CD14-positive monocyte (primary cell): ENCODE results near the gene MROH2B. TPM values are rescaled to one million over a fixed set of nuclear protein-coding genes. Genes with fewer than 3 reads are reported as not detected.

Experiments
- DNase-seq, 3 donors: peaks; one replicate each; pipeline ENCODE4 v3.0.0-alpha.2; 2011 to 2022
- H2AFZ ChIP-seq: 2 replicates; pipeline ENCODE4 v1.6.0; 2012; ENCODE audit warnings: mild to moderate bottlenecking, low read depth, low read length, inconsistent platforms; ENCODE audit not compliant: insufficient read depth, poor library complexity, severe bottlenecking
- H3K27ac ChIP-seq, 2 donors: 1 replicate in 1 of 2; 2 replicates in 1 of 2; pipeline ENCODE4 v1.5.1; 2012 to 2013; ENCODE audit warnings: low read length in 2 of 2, control low read depth in 1 of 2, inconsistent platforms in 1 of 2, low read depth in 1 of 2, mild to moderate bottlenecking in 1 of 2
- H3K27me3 ChIP-seq, 2 donors: one replicate each; pipeline versions ENCODE4 v1.6.0 to v1.6.1; 2011 to 2013; ENCODE audit warnings: low read length in 2 of 2; ENCODE audit not compliant: control insufficient read depth in 2 of 2, insufficient read depth in 2 of 2
- H3K36me3 ChIP-seq, 2 donors: replicated peaks in 1 of 2; 1 replicate in 1 of 2; 2 replicates in 1 of 2; pipeline versions ENCODE4 v1.5.1 to v1.6.1; 2012 to 2013; ENCODE audit warnings: low read length in 2 of 2, control low read depth in 1 of 2, inconsistent platforms in 1 of 2, mild to moderate bottlenecking in 1 of 2; ENCODE audit not compliant: insufficient read depth in 2 of 2, control insufficient read depth in 1 of 2
- H3K4me1 ChIP-seq, 2 donors: 1 replicate in 1 of 2; 2 replicates in 1 of 2; pipeline versions ENCODE4 v1.5.1 to v1.6.1; 2012 to 2013; ENCODE audit warnings: low read length in 2 of 2, control low read depth in 1 of 2, inconsistent platforms in 1 of 2, mild to moderate bottlenecking in 1 of 2, moderate library complexity in 1 of 2; ENCODE audit not compliant: insufficient read depth in 2 of 2, control insufficient read depth in 1 of 2
- H3K4me2 ChIP-seq: replicated peaks from 2 replicates; pipeline ENCODE3; 2012; ENCODE audit warnings: low read length, moderate library complexity, mild to moderate bottlenecking; ENCODE audit not compliant: poor library complexity, severe bottlenecking; ENCODE audit errors: extremely low read depth
- H3K4me3 ChIP-seq, 3 experiments: fragments of 200-600 bp in 1 of 3; sonication (generic) in 1 of 3; replicated peaks in 1 of 3; 1 replicate in 2 of 3; 2 replicates in 1 of 3; pipeline ENCODE4 v1.5.1; 2011 to 2013; ENCODE audit warnings: low read length in 3 of 3, mild to moderate bottlenecking in 3 of 3, control low read depth in 2 of 3, low read depth in 2 of 3, inconsistent platforms in 1 of 3, moderate library complexity in 1 of 3
- H3K79me2 ChIP-seq: 2 replicates; pipeline ENCODE4 v1.6.0; 2012; ENCODE audit warnings: mild to moderate bottlenecking, control low read depth, inconsistent platforms, low read length, moderate library complexity; ENCODE audit not compliant: insufficient read depth
- H3K9ac ChIP-seq: 2 replicates; pipeline ENCODE4 v1.6.0; 2017; ENCODE audit warnings: low read length, mild to moderate bottlenecking; ENCODE audit not compliant: insufficient read depth, poor library complexity, severe bottlenecking
- H3K9me3 ChIP-seq, 2 donors: replicated peaks in 1 of 2; 1 replicate in 1 of 2; 2 replicates in 1 of 2; pipeline versions ENCODE4 v1.5.1 to v1.6.1; 2012 to 2013; ENCODE audit warnings: low read length in 2 of 2, control low read depth in 1 of 2; ENCODE audit not compliant: control insufficient read depth in 1 of 2, insufficient read depth in 1 of 2
- H4K20me1 ChIP-seq: 2 replicates; pipeline ENCODE4 v1.6.0; 2012; ENCODE audit warnings: mild to moderate bottlenecking, low read length, control low read depth, moderate library complexity; ENCODE audit not compliant: insufficient read depth
- H3K27ac Mint-ChIP-seq, 7 donors: one replicate each; pipeline ENCODE4 v1.8.0; 2020; ENCODE audit warnings: mild to moderate bottlenecking in 7 of 7, mixed read lengths in 7 of 7, moderate library complexity in 6 of 7, inconsistent platforms in 2 of 7
- H3K27me3 Mint-ChIP-seq, 3 donors: one replicate each; pipeline ENCODE4 v1.8.0; 2021 to 2022; ENCODE audit warnings: low read depth in 3 of 3, mild to moderate bottlenecking in 3 of 3, mixed read lengths in 3 of 3, moderate library complexity in 3 of 3, inconsistent platforms in 1 of 3
- H3K36me3 Mint-ChIP-seq, 2 donors: one replicate each; pipeline ENCODE4 v1.8.0; 2020; ENCODE audit warnings: mixed read lengths in 2 of 2, inconsistent platforms in 1 of 2, mild to moderate bottlenecking in 1 of 2
- H3K4me1 Mint-ChIP-seq: one replicate; pipeline ENCODE4 v1.8.0; 2020; ENCODE audit warnings: mild to moderate bottlenecking, mixed read lengths
- H3K4me3 Mint-ChIP-seq, 2 donors: one replicate each; pipeline ENCODE4 v1.8.0; 2020; ENCODE audit warnings: mild to moderate bottlenecking in 2 of 2, mixed read lengths in 2 of 2, moderate library complexity in 1 of 2
- H3K9me3 Mint-ChIP-seq, 7 donors: one replicate each; pipeline ENCODE4 v1.8.0; 2020 to 2022; ENCODE audit warnings: mixed read lengths in 7 of 7, mild to moderate bottlenecking in 6 of 7, moderate library complexity in 6 of 7, inconsistent platforms in 2 of 7
- WGBS: methylation state at CpG from one replicate; pipeline ENCODE4 v1.1.5; 2013; ENCODE audit warnings: missing lambda C conversion rate; ENCODE audit not compliant: insufficient coverage; 5-methylcytosine and 5-hydroxymethylcytosine counted together
- intact Hi-C, 2 donors: fragments of 100-400 bp; cut with micrococcal nuclease; formaldehyde crosslinking; loops; one replicate each; pipeline versions ENCODE4 v1.15.0 to v1.15.1; 2023
- polyA plus RNA-seq, 3 donors: library from polyadenylated mRNA; depleted of rRNA in 1 of 3; unstranded in 2 of 3; stranded (reverse) in 1 of 3; fragments of 300-500 nt in 2 of 3; fragments of >200 nt in 1 of 3; fragmentation: Illumina TruSeq in 2 of 3; gene quantifications; 1 replicate in 2 of 3; 2 replicates in 1 of 3; pipeline ENCODE4 v1.2.3, GENCODE V29; 2012 to 2021
- TF ChIP-seq, protein P1 (sequence below): fragments of 200-600 bp; IDR thresholded peaks from one replicate; pipeline ENCODE4 v1.8.0; 2022; ENCODE audit warnings: antibody characterized with exemption, mild to moderate bottlenecking

Gene MROH2B
- polyA plus RNA-seq, 3 donors = not detected

DNA sequence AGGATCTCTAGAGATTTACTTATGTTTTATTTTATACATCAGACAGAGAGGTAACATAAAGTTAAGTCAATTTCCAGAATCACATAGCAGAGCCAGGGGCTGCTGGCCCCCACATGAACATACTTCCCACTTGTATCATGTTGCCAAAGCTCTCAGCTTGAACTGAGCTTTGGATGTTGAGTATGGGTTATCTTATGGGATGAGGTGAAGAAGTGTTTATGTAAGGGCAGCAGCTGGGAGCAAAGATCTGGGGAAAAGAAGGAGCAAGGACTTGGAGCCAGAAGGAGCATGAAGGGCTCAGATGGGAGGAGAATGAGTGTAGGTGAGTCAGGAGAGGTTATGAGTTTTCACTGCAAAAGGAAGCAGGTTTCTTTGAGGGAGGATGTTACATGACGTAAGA, 72.0 kb downstream of the MROH2B start:
- no peaks in the 10 kb centered on the region for H3K36me3 ChIP-seq
- H3K36me3 Mint-ChIP-seq = no peaks in the 10 kb centered on the region
- no peak for DNase-seq
- intact Hi-C loops = no loop called here
- no peaks in the 10 kb centered on the region for H3K27me3 Mint-ChIP-seq
- no peak overlapping the region for H3K4me3 Mint-ChIP-seq
- H3K27ac ChIP-seq = no peak overlapping the region
- TF ChIP-seq, protein P1, sequence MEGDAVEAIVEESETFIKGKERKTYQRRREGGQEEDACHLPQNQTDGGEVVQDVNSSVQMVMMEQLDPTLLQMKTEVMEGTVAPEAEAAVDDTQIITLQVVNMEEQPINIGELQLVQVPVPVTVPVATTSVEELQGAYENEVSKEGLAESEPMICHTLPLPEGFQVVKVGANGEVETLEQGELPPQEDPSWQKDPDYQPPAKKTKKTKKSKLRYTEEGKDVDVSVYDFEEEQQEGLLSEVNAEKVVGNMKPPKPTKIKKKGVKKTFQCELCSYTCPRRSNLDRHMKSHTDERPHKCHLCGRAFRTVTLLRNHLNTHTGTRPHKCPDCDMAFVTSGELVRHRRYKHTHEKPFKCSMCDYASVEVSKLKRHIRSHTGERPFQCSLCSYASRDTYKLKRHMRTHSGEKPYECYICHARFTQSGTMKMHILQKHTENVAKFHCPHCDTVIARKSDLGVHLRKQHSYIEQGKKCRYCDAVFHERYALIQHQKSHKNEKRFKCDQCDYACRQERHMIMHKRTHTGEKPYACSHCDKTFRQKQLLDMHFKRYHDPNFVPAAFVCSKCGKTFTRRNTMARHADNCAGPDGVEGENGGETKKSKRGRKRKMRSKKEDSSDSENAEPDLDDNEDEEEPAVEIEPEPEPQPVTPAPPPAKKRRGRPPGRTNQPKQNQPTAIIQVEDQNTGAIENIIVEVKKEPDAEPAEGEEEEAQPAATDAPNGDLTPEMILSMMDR = no peak
- WGBS = 100% methylated on average over 1 of the region's 1 CpG
- H3K27me3 ChIP-seq = no peaks in the 10 kb centered on the region
- H3K4me3 ChIP-seq = no peak overlapping the region
- H3K4me2 ChIP-seq = no peak overlapping the region
- H3K27ac Mint-ChIP-seq = no peak overlapping the region
- no peaks in the 10 kb centered on the region for H4K20me1 ChIP-seq
- H3K9ac ChIP-seq = no peak overlapping the region
- no peaks in the 10 kb centered on the region for H3K9me3 ChIP-seq
- peaks cover 2 to 9% (median 7%) of the 10 kb centered on the region in 7 donors for H3K9me3 Mint-ChIP-seq
- no peaks in the 10 kb centered on the region for H3K79me2 ChIP-seq
- H3K4me1 ChIP-seq = no peaks in the 10 kb centered on the region
- no peaks in the 10 kb centered on the region for H3K4me1 Mint-ChIP-seq
- H2AFZ ChIP-seq = no peak overlapping the region

DNA sequence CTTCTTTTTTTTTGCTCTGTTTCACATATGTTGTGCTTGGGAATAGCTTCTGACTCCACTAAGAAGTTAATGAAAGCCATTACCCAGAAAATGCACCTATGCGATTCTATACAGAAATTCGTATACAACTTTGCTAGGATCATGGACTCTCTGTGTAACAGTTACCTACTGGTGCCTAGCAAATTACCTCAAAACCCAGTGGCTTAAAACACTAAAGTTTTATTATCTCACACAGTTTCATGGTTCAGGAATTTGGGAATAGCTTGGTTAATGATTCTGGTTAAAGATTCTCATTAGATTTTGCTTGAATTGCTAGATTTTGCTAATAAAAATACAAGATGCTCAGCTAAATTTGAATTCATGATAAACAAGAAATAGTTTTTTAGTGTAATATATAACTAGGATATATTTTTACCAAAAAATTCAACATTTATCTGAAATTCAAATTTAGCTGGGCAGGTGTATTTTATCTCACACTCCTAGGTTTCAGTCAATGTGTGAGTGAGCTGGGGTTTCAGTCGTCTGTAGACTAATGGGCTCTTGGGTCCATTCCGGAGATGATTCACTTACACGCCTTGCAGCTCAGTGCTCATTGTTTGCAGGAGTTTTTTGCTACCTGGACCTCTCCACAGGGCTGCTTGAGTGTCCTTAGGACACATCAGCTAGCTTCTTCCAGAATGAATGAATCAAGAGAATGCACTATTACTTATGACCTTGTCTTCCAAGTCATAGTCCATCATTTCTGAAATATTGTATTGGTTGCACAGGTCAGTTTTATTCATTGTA, 75.1 kb downstream of the MROH2B start:
- Histone ChIP-seq H3K4me2 (no peak overlapping the region), H3K4me3 (no peak overlapping the region), H3K9me3 (no peaks in the 10 kb centered on the region), H3K79me2 (no peaks in the 10 kb centered on the region), H3K27me3 (no peaks in the 10 kb centered on the region), H3K36me3 (no peaks in the 10 kb centered on the region), H4K20me1 (no peaks in the 10 kb centered on the region), H3K27ac (no peak overlapping the region), H3K4me1 (no peaks in the 10 kb centered on the region), H2AFZ (no peak overlapping the region), H3K9ac (no peak overlapping the region)
- H3K9me3 Mint-ChIP-seq = peaks cover 2 to 9% (median 2%) of the 10 kb centered on the region in 7 donors
- DNase-seq = no peak
- H3K27ac Mint-ChIP-seq = no peak overlapping the region
- no peaks in the 10 kb centered on the region for H3K36me3 Mint-ChIP-seq
- 100% methylated on average over 5 of the region's 5 CpGs for WGBS
- TF ChIP-seq, protein P1 = no peak
- intact Hi-C loops = no loop called here
- no peak overlapping the region for H3K4me3 Mint-ChIP-seq
- no peaks in the 10 kb centered on the region for H3K4me1 Mint-ChIP-seq
- no peaks in the 10 kb centered on the region for H3K27me3 Mint-ChIP-seq
